SU-DHL-6 (cell line): ENCODE measurements around the gene LMOD1.

Experiments used
- EZH2phosphoT487 ChIP-seq: fragments of 200-600 bp; sonication (generic), shearing (Covaris generic); conservative IDR thresholded peaks from 2 replicates; pipeline ENCODE4 v1.6.1; 2018; ENCODE audit warnings: mild to moderate bottlenecking, antibody characterized with exemption, low read length, moderate library complexity, mixed read lengths
- TF ChIP-seq, protein P1 (sequence below): fragments of 200-600 bp; sonication (generic); IDR thresholded peaks from one replicate; pipeline ENCODE4 v1.5.1; 2017; ENCODE audit warnings: antibody characterized with exemption, mild to moderate bottlenecking, low read length, moderate library complexity; ENCODE audit not compliant: insufficient read depth, poor library complexity, severe bottlenecking

DNA sequence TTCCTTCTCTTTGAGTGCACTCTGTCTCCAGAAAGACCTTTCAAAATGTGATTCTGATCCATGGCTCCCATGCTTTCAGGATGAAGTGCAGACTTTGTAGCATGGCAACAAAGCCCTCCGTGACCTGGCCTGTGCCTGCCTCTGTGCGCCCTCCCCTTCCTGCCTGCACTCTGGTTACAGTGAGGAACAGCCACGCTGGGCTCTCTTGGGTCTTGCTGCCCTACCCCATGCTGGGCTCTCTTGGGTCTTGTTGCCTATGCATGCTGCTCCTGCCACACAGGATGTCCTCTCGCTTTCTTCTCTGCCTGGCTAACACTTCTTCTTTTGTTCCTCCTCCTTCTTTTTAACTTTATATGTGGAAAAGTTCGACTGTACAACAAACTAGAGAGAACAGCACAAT lies 28.0 kb downstream of the LMOD1 start:
- TF ChIP-seq, protein P1, sequence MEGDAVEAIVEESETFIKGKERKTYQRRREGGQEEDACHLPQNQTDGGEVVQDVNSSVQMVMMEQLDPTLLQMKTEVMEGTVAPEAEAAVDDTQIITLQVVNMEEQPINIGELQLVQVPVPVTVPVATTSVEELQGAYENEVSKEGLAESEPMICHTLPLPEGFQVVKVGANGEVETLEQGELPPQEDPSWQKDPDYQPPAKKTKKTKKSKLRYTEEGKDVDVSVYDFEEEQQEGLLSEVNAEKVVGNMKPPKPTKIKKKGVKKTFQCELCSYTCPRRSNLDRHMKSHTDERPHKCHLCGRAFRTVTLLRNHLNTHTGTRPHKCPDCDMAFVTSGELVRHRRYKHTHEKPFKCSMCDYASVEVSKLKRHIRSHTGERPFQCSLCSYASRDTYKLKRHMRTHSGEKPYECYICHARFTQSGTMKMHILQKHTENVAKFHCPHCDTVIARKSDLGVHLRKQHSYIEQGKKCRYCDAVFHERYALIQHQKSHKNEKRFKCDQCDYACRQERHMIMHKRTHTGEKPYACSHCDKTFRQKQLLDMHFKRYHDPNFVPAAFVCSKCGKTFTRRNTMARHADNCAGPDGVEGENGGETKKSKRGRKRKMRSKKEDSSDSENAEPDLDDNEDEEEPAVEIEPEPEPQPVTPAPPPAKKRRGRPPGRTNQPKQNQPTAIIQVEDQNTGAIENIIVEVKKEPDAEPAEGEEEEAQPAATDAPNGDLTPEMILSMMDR: no peak
- no peak for TF ChIP-seq EZH2phosphoT487
